Smooth muscle cell of the coronary artery (primary cell): ENCODE results near the gene KCNK16. TPM values are rescaled to one million over a fixed set of nuclear protein-coding genes. Genes with fewer than 3 reads are reported as not detected.

Experiments used
- total RNA-seq: library from RNA; depleted of rRNA; stranded (reverse); fragments of >200 nt; gene quantifications from 2 replicates; pipeline ENCODE4 v1.2.3, GENCODE V29; 2014; ENCODE audit warnings: low replicate concordance

KCNK16 gene
- total RNA-seq, result not detected in 2 replicates

DNA sequence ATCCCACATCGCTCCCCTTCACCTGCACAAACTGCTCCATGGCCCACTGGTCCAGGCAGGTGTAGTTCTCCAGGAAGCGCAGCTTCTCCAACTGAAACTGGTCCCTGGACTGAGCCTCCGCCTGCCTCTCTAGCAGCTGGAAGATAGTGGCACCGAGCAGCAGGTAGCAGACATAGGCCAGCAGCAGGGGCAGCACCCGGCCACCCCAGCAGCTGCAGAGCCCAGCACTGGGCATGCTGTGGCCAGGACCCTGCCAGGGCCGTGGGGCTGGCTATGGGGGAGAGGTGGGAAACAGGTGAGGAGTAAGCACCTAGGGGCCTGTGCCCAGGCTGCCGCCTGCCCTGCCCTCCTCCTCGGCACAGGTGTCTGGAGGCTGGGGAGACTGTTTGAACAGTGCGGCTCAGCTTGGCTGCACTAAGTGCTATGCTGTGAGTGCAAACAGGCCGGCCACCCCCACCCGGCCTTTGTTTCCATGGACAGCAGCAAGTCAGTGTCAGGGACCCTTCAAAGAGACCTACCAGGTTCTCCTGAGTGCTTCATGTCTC lies at the start of gene KCNK16:
Gene KCNK16, minus strand, starts transcription at position 397 of the 545 bp plus-strand sequence. Its CDS starts 162 bp downstream, at position 235.

DNA sequence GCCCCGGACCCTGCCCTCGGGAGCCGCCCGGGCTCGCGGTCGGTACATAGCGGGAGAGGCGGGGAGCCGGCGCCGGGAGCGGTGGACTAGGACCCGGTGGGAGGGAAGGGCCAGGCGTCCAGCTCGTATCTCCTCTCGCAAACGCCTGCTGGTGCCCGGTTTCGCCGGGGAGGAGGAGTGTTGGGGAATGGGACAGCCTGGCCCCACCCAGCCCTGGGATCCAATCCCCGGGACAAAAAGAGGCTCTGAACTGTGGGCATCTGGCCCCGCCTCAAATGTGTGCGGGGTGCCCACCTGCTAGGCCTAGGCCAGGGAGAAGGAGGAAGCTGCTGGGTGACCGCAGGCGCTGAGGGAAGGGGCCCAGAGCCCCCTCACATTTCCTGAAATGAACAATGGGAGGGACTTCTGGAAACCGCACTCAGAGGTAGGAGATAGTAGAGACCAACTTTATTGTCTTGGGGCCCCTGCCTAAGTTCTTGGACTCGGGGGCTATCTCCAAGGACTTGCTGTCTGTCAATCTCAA lies 8.2 kb downstream of the KCNK16 start, which contains the start of gene KCNK17:
Gene KCNK17, minus strand, starts transcription at position 147 of the 523 bp plus-strand sequence. Its CDS starts 99 bp downstream, at position 48.

Other genes starting within 250 kb of the KCNK16 start
- gene SAYSD1, start 207.5 kb downstream of the KCNK16 start, total RNA-seq, result 7.1 and 14.4 TPM in 2 replicates
- gene KCNK5, start 93.2 kb downstream of the KCNK16 start, total RNA-seq, result not detected in 2 replicates
- not detected in 2 replicates for gene KCNK17, start 8.3 kb downstream of the KCNK16 start, total RNA-seq